GM12878 (cell line): ENCODE results near the gene SELENOO. TPM values are rescaled to one million over a fixed set of nuclear protein-coding genes. Genes with fewer than 3 reads are reported as not detected.
"Not testable (repeated sequence)": the region's sequence is repeated elsewhere in the genome, so short reads cannot be mapped to it uniquely, and the experiment has no call there.

Experiments used
- ATAC-seq: fragments of 200-7000 bp; cut with Tn5 transposase; 3 replicates; pipeline ENCODE4 v1.9.1; 2020; ENCODE audit warnings: mild to moderate bottlenecking, moderate library complexity
- BruUV-seq: library from RNA; stranded (reverse); fragments of 400-500 nt; replicated peaks from 2 replicates; lab custom pipeline; 2021; lab: Mats Ljungman, UMichigan
- CTCF ChIA-PET: fragments of 300-600 bp; sonication (Branson Sonifier 250); formaldehyde crosslinking; extraction: SDS; loops from one replicate; lab custom pipeline; 2021; ENCODE audit warnings: inconsistent platforms; lab: Yijun Ruan, JAX
- POLR2A ChIA-PET: fragments of 350-600 bp; formaldehyde crosslinking; extraction: SDS; loops from one replicate; lab custom pipeline; 2021; ENCODE audit warnings: inconsistent platforms; lab: Charles Lee
- RAD21 ChIA-PET: fragments of 300-600 bp; sonication (Branson Sonifier 250); formaldehyde crosslinking; loops from one replicate; lab custom pipeline; 2023; ENCODE audit warnings: antibody characterized with exemption; ENCODE audit not compliant: unreplicated experiment; lab: Charles Lee
- SMC1A ChIA-PET: fragments of 300-600 bp; sonication (Branson Sonifier 250); formaldehyde crosslinking; loops from one replicate; lab custom pipeline; 2023; ENCODE audit not compliant: unreplicated experiment, uncharacterized antibody; lab: Charles Lee
- DNase-seq: peaks from one replicate; pipeline ENCODE4 v3.0.0-alpha.2; 2011; ENCODE audit warnings: low read depth, low spot score
- FAIRE-seq: peaks from 3 replicates; lab custom pipeline; 2011; peaks lifted over from hg19 to GRCh38; lab: Jason Lieb, UNC
- H2AFZ ChIP-seq: 2 replicates; pipeline ENCODE4 v1.6.0; 2011; ENCODE audit warnings: low read depth, low read length, control low read depth; ENCODE audit not compliant: control insufficient read depth
- H3K27ac ChIP-seq: 2 replicates; pipeline ENCODE4 v1.5.1; 2011; ENCODE audit warnings: control low read depth; ENCODE audit not compliant: control insufficient read depth, insufficient read depth
- H3K27me3 ChIP-seq, 2 experiments: replicated peaks in 1 of 2; 2 replicates each; pipeline versions ENCODE4 v1.6.0 to v1.6.1; 2011; ENCODE audit warnings: low read length in 1 of 2; ENCODE audit not compliant: control insufficient read depth in 2 of 2, insufficient read depth in 2 of 2
- H3K36me3 ChIP-seq, 2 experiments: 2 replicates each; pipeline ENCODE4 v1.5.1; 2011; ENCODE audit warnings: low read length in 1 of 2; ENCODE audit not compliant: control insufficient read depth in 2 of 2, insufficient read depth in 2 of 2
- H3K4me1 ChIP-seq: 2 replicates; pipeline ENCODE4 v1.6.1; 2011; ENCODE audit warnings: mild to moderate bottlenecking, low read length, moderate library complexity, mixed read lengths; ENCODE audit not compliant: control insufficient read depth, insufficient read depth
- H3K4me2 ChIP-seq: 2 replicates; pipeline ENCODE4 v1.6.0; 2011; ENCODE audit warnings: control low read depth; ENCODE audit not compliant: control insufficient read depth, insufficient read depth
- H3K4me3 ChIP-seq: fragments of 200-600 bp; sonication (generic); 2 replicates; pipeline ENCODE4 v1.5.1; 2016
- H3K79me2 ChIP-seq: 2 replicates; pipeline ENCODE4 v1.6.0; 2011; ENCODE audit warnings: low read length; ENCODE audit not compliant: control insufficient read depth, insufficient read depth
- H3K9ac ChIP-seq: 2 replicates; pipeline ENCODE4 v1.8.0; 2011; ENCODE audit warnings: low read length, control low read depth, mixed read lengths; ENCODE audit not compliant: control insufficient read depth, insufficient read depth
- H3K9me3 ChIP-seq: replicated peaks from 3 replicates; pipeline ENCODE4 v1.5.1; 2011; ENCODE audit warnings: mild to moderate bottlenecking, low read length; ENCODE audit not compliant: control insufficient read depth, insufficient read depth
- H4K20me1 ChIP-seq: 2 replicates; pipeline ENCODE4 v1.6.0; 2011; ENCODE audit not compliant: control insufficient read depth, insufficient read depth
- EZH2 ChIP-seq: IDR thresholded peaks from 2 replicates; pipeline ENCODE4 v1.6.1; 2012; ENCODE audit warnings: low read depth, mild to moderate bottlenecking, control low read depth, inconsistent platforms, low read length, borderline replicate concordance; ENCODE audit not compliant: control insufficient read depth
- FOS ChIP-seq: IDR thresholded peaks from 3 replicates; pipeline ENCODE4 v1.6.1; 2011; ENCODE audit warnings: borderline replicate concordance; ENCODE audit not compliant: insufficient read length; ENCODE audit errors: extremely low read depth
- PBX3 ChIP-seq: IDR thresholded peaks from 2 replicates; pipeline ENCODE4 v1.6.1; 2011; ENCODE audit warnings: mild to moderate bottlenecking, low read depth, low read length, moderate library complexity; ENCODE audit not compliant: insufficient replicate concordance
- WGBS: methylation state at CpG from one replicate; pipeline ENCODE4 v1.1.6; 2016; ENCODE audit warnings: low lambda C conversion rate; ENCODE audit not compliant: insufficient replicate concordance, insufficient coverage; ENCODE audit errors: missing lambda C conversion rate; 5-methylcytosine and 5-hydroxymethylcytosine counted together
- in situ Hi-C: fragments of 300-500 bp; cut with MboI; formaldehyde crosslinking; loops from 9 replicates; pipeline ENCODE4 v1.14.3; 2018; ENCODE audit warnings: mixed read lengths
- intact Hi-C: fragments of 100-400 bp; cut with micrococcal nuclease; formaldehyde crosslinking; loops from one replicate; pipeline ENCODE4 v1.14.2; 2022; ENCODE audit not compliant: unreplicated experiment
- polyA plus RNA-seq, 11 experiments: library from polyadenylated mRNA; depleted of rRNA in 4 of 11; unstranded in 6 of 11; stranded (reverse) in 5 of 11; fragments of >200 nt; fragmentation: Nextera tagmentation in 4 of 11; fragmentation: Illumina TruSeq in 1 of 11; extraction: Ambion mirVana in 4 of 11; extraction: Trizol in 1 of 11; gene quantifications; 1 replicate in 1 of 11; 2 replicates in 10 of 11; pipeline versions ENCODE4 v1.2.1 to v1.2.3, GENCODE V29; 2011 to 2016; ENCODE audit warnings: inconsistent platforms in 2 of 11, missing spikeins in 2 of 11, low read depth in 1 of 11
- total RNA-seq, 4 experiments: library from RNA; depleted of rRNA in 3 of 4; stranded (reverse); fragments of >200 nt in 3 of 4; fragmentation: Illumina TruSeq in 1 of 4; extraction: Trizol in 1 of 4; gene quantifications; 2 replicates each; pipeline versions ENCODE4 v1.2.1 to v1.2.3, GENCODE V29; 2013 to 2021

The SELENOO gene
- total and polyA plus RNA-seq, 10 of the 15 experiments (the other 5 are each of a cell fraction or from before 2014, with no cell fraction given): 0.42 to 23.3 (median 3.3) TPM

- TF ChIP-seq EZH2 (no peak), FOS (no peak), PBX3 (no peak)
Measured at GRCh38 chr22:50204571-50204970, 3.8 kb downstream of the SELENOO start (continued).

- not testable (repeated sequence) for ATAC-seq
Measured at GRCh38 chr22:50204998-50205397, 4.2 kb downstream of the SELENOO start.

More at GRCh38 chr22:50204998-50205397, 4.2 kb downstream of the SELENOO start:
- 92% methylated on average over 9 of the region's 9 CpGs for WGBS
- H3K4me1 ChIP-seq, FAIRE-seq, H2AFZ ChIP-seq, BruUV-seq, H3K4me3 ChIP-seq, H3K27ac ChIP-seq, POLR2A ChIA-PET, H3K9ac ChIP-seq, DNase-seq, H3K27me3 ChIP-seq, RAD21 ChIA-PET, SMC1A ChIA-PET, H4K20me1 ChIP-seq, H3K4me2 ChIP-seq, intact Hi-C loops, H3K36me3 ChIP-seq, H3K9me3 ChIP-seq: not testable (repeated sequence)
- CTCF ChIA-PET: interaction anchor here (0.6 to 0.8 kb wide), 2 partner anchors 18 to 56 kb away, joined by 3 to 4 read pairs; no protein-coding TSS in a partner anchor
- H3K79me2 ChIP-seq: peaks cover 15% of the 10 kb centered on the region
- in situ Hi-C loops: loop anchor here (5.0 kb wide), 1 partner anchor 273 kb away; no protein-coding TSS in a partner anchor
